Activated CD4-positive, alpha-beta T cell treated with anti-CD3 and anti-CD28 coated beads, Interleukin-2, amount 50 U/mL, for 16 hours (primary cell): ENCODE measurements around the gene FRMPD4.

Experiments
- DNase-seq: peaks from one replicate; pipeline ENCODE4 v3.0.0-alpha.2; 2020

Gene FRMPD4

GRCh38 chrX:12223650-12224049 is 85.4 kb downstream of the FRMPD4 start:
- DNase-seq: no peak

- no peak for DNase-seq
Measured at GRCh38 chrX:12225107-12225506, 86.8 kb downstream of the FRMPD4 start.

GRCh38 chrX:12227412-12228041 is 89.3 kb downstream of the FRMPD4 start:
- no peak for DNase-seq

GRCh38 chrX:12228862-12229261 is 90.6 kb downstream of the FRMPD4 start:
- DNase-seq: no peak

GRCh38 chrX:12229986-12230385 is 91.7 kb downstream of the FRMPD4 start:
- DNase-seq: no peak

- no peak for DNase-seq
Measured at GRCh38 chrX:12234534-12235329, 96.5 kb downstream of the FRMPD4 start.

GRCh38 chrX:12236156-12236555 is 97.9 kb downstream of the FRMPD4 start:
- no peak for DNase-seq

GRCh38 chrX:12237131-12237530 is 98.9 kb downstream of the FRMPD4 start:
- DNase-seq: no peak

GRCh38 chrX:12237771-12238170 is 99.5 kb downstream of the FRMPD4 start:
- no peak for DNase-seq

GRCh38 chrX:12239356-12240082 is 101.2 kb downstream of the FRMPD4 start:
- DNase-seq: no peak

- DNase-seq: no peak
Measured at GRCh38 chrX:12240491-12240890, 102.2 kb downstream of the FRMPD4 start.

- no peak for DNase-seq
Measured at GRCh38 chrX:12241026-12241425, 102.8 kb downstream of the FRMPD4 start.

- no peak for DNase-seq
Measured at GRCh38 chrX:12245650-12246645, 107.7 kb downstream of the FRMPD4 start.

GRCh38 chrX:12249997-12250396 is 111.7 kb downstream of the FRMPD4 start:
- no peak for DNase-seq

- no peak for DNase-seq
Measured at GRCh38 chrX:12263211-12263610, 124.9 kb downstream of the FRMPD4 start.

GRCh38 chrX:12269484-12269883 is 131.2 kb downstream of the FRMPD4 start:
- DNase-seq: no peak

GRCh38 chrX:12278151-12278550 is 139.9 kb downstream of the FRMPD4 start:
- no peak for DNase-seq

- no peak for DNase-seq
Measured at GRCh38 chrX:12282991-12283390, 144.7 kb downstream of the FRMPD4 start.

- no peak for DNase-seq
Measured at GRCh38 chrX:12292996-12293765, 154.9 kb downstream of the FRMPD4 start.

GRCh38 chrX:12297353-12297752 is 159.1 kb downstream of the FRMPD4 start:
- DNase-seq: no peak

GRCh38 chrX:12301288-12301687 is 163.0 kb downstream of the FRMPD4 start:
- no peak for DNase-seq

GRCh38 chrX:12304261-12304660 is 166.0 kb downstream of the FRMPD4 start:
- no peak for DNase-seq
